Ishikawa (cell line): ENCODE results near the gene OR52N5.

ENCODE experiments used
- CEBPB ChIP-seq: IDR thresholded peaks from 2 replicates; pipeline ENCODE4 v1.6.1; 2012
- CREB1 ChIP-seq: IDR thresholded peaks from 2 replicates; pipeline ENCODE4 v1.6.1; 2012; ENCODE audit warnings: low read depth
- EGR1 ChIP-seq: IDR thresholded peaks from 2 replicates; pipeline ENCODE4 v1.6.1; 2012
- EP300 ChIP-seq: IDR thresholded peaks from 2 replicates; pipeline ENCODE4 v1.6.1; 2012; ENCODE audit warnings: borderline replicate concordance
- FOXM1 ChIP-seq: IDR thresholded peaks from 2 replicates; pipeline ENCODE4 v1.6.1; 2012; ENCODE audit warnings: low read depth, borderline replicate concordance
- NFIC ChIP-seq: IDR thresholded peaks from 2 replicates; pipeline ENCODE4 v1.6.1; 2012
- RAD21 ChIP-seq: IDR thresholded peaks from 2 replicates; pipeline ENCODE4 v1.6.1; 2012; ENCODE audit warnings: low read depth
- TAF1 ChIP-seq: IDR thresholded peaks from 2 replicates; pipeline ENCODE4 v1.6.1; 2012; ENCODE audit warnings: low read depth, mild to moderate bottlenecking
- TCF12 ChIP-seq: IDR thresholded peaks from 2 replicates; pipeline ENCODE4 v1.6.1; 2012; ENCODE audit warnings: low read depth
- TEAD4 ChIP-seq: IDR thresholded peaks from 2 replicates; pipeline ENCODE4 v1.6.1; 2012
- YY1 ChIP-seq: IDR thresholded peaks from 2 replicates; pipeline ENCODE4 v1.6.1; 2012; ENCODE audit warnings: low read depth
- ZBTB7A ChIP-seq: IDR thresholded peaks from 2 replicates; pipeline ENCODE4 v1.6.1; 2012; ENCODE audit warnings: low read depth
- TF ChIP-seq, protein P1 (sequence below): IDR thresholded peaks from 2 replicates; pipeline ENCODE4 v1.6.1; 2012
- TF ChIP-seq, protein P2 (sequence below): IDR thresholded peaks from 2 replicates; pipeline ENCODE4 v1.6.1; 2012
- TF ChIP-seq, protein P3 (sequence below): IDR thresholded peaks from 2 replicates; pipeline ENCODE4 v1.6.1; 2012; ENCODE audit warnings: low read depth, mild to moderate bottlenecking

OR52N5 gene

DNA sequence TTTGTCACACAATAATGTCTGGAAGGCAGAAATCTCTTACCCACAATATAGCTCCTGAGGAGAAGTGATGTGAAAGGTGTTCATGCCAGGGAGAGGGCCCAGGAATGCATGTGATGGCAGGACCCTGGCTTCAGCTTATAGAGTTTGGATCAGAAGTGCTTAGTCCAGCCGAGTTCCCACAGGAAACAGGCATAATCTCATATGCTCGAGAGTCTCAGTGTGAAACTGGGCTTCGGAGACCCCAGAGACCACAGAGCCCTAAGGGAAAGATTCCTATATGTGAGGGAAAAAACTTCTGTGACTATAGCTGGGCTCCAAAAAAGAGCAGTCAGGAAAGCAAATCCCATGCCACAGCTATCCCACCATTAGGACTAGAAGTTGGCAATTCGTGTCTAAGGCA lies at the start of gene OR52N5:
Gene OR52N5 (minus strand): TSS at position 101 of the 400 bp plus-strand sequence. CDS start 4,721 bp downstream, outside the sequence.
- TF ChIP-seq ZBTB7A: no peak
- TF ChIP-seq RAD21: no peak
- TF ChIP-seq TCF12: no peak
- TF ChIP-seq EGR1: no peak
- TF ChIP-seq, protein P1, sequence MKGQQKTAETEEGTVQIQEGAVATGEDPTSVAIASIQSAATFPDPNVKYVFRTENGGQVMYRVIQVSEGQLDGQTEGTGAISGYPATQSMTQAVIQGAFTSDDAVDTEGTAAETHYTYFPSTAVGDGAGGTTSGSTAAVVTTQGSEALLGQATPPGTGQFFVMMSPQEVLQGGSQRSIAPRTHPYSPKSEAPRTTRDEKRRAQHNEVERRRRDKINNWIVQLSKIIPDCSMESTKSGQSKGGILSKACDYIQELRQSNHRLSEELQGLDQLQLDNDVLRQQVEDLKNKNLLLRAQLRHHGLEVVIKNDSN: no peak
- TF ChIP-seq CREB1: no peak
- TF ChIP-seq EP300: no peak
- TF ChIP-seq NFIC: no peak
- no peak for TF ChIP-seq FOXM1
- TF ChIP-seq YY1: no peak
- TF ChIP-seq, protein P2, sequence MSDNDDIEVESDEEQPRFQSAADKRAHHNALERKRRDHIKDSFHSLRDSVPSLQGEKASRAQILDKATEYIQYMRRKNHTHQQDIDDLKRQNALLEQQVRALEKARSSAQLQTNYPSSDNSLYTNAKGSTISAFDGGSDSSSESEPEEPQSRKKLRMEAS: no peak

DNA sequence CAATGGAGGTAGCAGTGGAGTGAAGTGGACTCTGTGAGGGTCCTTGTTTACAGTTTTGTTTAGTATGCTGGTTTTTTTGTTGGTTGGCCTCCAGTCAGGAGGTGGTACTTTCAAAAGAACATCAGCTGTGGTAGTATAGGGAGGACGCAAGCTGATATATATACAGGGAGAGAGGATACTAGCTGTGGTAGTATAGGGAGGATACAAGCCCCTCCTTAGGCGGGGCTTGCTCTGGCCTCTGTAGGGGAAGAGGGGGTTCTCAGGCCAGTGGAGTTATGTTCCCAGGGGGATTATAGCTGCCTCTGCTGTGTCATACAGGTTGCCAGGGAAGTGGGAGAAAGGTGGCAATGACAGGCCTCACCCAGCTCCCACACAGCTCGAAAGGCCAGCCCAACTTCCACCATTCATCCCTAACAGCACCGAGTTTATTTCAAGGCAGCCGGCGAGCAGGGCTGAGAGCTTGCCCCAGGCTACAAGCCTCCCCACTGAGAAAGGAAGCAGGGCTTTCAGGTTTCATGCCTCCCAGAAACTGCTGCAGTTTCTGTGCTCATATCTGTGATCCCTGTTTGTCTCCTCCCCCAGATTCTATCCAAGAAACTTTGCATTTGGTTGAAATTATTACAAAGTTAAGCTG lies 48.2 kb upstream of the OR52N5 start:
- TF ChIP-seq FOXM1 (no peak), ZBTB7A (no peak), TCF12 (no peak), YY1 (no peak), EP300 (no peak), TAF1 (no peak), EGR1 (no peak)
- TF ChIP-seq, protein P1: no peak

DNA sequence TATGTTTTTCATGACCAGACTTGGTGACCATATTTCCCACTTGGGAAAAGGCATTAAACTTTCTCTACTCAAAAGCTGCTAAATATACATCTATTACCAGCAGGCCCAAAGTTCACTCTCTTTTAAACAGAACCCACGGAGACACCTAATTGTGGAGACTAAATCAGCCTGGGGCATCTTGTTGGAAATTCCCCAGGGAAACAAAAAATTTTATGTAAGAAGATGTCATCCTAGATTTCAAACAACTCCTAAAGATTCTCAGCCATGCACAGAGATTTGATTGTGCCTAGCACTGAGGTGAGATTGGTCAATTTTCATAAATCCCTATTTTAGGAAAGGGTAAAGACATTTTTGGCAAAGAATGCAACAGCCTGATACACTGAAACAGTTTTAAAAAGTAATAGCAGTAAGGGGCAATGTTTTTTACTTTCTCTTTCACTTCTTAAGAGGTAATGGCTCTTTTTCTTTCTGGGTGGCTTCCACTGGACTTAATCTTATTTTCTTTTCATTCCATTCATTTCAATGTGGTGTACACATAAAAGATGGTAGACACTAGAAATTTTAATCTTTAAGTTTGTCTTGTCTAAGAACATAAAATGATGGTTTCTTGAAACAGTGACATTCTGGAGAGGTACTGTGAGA lies 35.2 kb upstream of the OR52N5 start:
- TF ChIP-seq RAD21: no peak
- TF ChIP-seq, protein P3, sequence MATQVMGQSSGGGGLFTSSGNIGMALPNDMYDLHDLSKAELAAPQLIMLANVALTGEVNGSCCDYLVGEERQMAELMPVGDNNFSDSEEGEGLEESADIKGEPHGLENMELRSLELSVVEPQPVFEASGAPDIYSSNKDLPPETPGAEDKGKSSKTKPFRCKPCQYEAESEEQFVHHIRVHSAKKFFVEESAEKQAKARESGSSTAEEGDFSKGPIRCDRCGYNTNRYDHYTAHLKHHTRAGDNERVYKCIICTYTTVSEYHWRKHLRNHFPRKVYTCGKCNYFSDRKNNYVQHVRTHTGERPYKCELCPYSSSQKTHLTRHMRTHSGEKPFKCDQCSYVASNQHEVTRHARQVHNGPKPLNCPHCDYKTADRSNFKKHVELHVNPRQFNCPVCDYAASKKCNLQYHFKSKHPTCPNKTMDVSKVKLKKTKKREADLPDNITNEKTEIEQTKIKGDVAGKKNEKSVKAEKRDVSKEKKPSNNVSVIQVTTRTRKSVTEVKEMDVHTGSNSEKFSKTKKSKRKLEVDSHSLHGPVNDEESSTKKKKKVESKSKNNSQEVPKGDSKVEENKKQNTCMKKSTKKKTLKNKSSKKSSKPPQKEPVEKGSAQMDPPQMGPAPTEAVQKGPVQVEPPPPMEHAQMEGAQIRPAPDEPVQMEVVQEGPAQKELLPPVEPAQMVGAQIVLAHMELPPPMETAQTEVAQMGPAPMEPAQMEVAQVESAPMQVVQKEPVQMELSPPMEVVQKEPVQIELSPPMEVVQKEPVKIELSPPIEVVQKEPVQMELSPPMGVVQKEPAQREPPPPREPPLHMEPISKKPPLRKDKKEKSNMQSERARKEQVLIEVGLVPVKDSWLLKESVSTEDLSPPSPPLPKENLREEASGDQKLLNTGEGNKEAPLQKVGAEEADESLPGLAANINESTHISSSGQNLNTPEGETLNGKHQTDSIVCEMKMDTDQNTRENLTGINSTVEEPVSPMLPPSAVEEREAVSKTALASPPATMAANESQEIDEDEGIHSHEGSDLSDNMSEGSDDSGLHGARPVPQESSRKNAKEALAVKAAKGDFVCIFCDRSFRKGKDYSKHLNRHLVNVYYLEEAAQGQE: no peak
- no peak for TF ChIP-seq EP300
- TF ChIP-seq NFIC: no peak
- no peak for TF ChIP-seq ZBTB7A
- TF ChIP-seq, protein P1: no peak
- no peak for TF ChIP-seq TAF1
- no peak for TF ChIP-seq EGR1

DNA sequence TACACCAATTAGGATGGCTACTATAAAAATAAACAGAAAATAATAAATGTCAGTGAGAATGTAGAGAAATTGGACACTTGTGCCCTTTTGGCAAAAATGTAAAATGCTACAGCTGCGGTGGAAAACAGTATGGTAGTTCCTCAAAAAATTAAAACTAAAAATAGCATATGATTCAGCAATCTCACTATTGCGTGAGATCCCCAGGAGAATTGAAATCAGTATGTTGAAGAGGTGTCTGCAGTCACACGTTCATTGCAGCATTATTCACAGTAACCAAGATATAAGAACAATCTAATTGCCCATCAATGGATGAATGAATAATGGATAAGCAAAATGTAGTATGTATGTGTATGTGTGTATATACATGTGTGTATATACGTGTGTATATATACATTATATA lies 32.4 kb upstream of the OR52N5 start:
- no peak for TF ChIP-seq CEBPB
- TF ChIP-seq RAD21: no peak
- TF ChIP-seq CREB1: no peak

DNA sequence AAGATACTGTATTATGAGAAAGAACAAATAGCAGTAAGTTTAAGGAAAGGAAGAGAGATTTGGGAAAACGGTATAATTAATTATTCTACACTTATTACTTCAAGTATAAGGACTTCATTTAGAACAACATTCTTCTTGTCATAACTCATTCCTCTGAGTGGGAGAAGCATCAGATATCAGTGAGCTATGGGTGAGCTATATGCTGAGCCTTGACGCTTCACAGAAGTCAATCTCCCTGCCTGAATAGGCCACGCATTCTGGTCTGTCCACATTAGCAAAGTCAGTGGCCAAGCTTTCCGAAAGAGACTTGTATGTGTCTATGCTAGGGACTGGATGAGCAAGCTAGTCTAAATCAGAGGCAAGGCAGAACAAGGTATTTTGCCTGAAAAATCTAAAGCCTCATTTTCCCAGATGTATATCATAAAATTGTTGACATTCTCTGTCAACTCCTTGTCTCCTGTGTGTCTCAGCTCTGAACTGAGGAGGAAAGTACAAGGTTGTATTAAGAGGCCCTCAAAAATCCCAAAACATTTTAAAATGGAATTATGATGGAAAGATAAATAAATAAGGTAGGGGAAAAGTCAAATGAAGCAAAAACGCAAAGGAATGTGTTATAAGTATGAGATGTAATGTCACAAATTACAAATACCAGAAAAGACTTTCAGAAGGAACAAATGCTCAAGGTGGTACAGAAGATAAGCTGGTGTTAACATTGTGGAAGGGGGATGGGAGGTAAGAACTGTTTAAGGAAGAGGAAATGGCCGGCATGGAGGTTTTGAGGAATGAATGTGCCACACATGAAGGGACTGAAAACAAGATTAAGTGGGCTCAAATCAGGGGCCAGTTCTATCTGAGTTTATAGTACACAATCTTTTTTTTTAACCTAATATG lies 27.0 kb upstream of the OR52N5 start:
- TF ChIP-seq TAF1 (no peak), ZBTB7A (no peak), EGR1 (no peak), RAD21 (no peak), EP300 (no peak), NFIC (no peak), YY1 (no peak), TCF12 (no peak), CEBPB (no peak), TEAD4 (no peak), CREB1 (no peak), FOXM1 (no peak)
- TF ChIP-seq, protein P1: no peak
- TF ChIP-seq, protein P3: no peak
- TF ChIP-seq, protein P2: no peak
